ENCODE measurements around the gene GDF2.

GDF2 gene

DNA sequence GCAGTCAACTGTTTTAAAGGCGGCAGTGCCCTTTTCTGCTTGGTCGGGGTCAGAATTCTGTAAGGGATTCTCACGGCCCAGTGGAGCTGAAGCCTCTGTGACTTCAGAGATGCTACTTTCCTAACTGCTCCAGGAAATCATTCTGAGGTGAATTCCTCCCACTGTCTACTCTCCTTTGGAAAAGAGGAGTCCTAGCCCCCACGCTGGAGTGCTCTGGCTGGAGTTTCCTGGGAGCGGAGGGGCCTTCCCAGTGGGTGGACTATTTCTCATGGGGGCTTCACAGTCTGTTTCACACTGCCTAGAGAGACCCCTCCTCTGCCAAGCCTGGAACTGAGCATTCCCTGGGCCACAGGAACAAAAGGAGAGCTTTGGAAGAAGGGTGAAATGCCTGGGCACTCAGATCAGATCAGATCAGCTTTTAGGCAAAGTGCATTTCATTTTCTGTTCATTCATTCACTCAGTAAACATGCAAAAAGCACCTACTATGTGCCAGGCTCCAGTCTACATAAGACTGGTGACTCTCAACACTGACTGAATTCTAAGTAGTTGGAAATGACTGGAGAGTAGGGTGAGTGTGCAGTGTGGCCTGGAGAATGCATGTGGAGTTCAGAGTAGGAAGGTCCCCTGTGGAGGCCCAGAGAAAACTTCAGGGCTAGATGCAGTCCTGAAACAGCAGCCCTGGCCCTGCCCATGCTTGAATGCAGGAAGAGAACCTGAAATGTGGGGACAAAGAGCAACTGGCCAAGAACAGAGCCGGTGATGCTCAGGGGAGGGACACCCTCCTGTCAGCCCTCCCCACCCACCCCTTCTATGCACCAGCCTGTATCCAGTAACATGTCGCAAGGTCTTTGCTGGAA, 49.6 kb downstream of the GDF2 start:
- peak; percentile 40 for DNase-seq

GRCh38 chr10:47372726-47373125, 50.5 kb downstream of the GDF2 start:
- peak; percentile 19 for DNase-seq

DNA sequence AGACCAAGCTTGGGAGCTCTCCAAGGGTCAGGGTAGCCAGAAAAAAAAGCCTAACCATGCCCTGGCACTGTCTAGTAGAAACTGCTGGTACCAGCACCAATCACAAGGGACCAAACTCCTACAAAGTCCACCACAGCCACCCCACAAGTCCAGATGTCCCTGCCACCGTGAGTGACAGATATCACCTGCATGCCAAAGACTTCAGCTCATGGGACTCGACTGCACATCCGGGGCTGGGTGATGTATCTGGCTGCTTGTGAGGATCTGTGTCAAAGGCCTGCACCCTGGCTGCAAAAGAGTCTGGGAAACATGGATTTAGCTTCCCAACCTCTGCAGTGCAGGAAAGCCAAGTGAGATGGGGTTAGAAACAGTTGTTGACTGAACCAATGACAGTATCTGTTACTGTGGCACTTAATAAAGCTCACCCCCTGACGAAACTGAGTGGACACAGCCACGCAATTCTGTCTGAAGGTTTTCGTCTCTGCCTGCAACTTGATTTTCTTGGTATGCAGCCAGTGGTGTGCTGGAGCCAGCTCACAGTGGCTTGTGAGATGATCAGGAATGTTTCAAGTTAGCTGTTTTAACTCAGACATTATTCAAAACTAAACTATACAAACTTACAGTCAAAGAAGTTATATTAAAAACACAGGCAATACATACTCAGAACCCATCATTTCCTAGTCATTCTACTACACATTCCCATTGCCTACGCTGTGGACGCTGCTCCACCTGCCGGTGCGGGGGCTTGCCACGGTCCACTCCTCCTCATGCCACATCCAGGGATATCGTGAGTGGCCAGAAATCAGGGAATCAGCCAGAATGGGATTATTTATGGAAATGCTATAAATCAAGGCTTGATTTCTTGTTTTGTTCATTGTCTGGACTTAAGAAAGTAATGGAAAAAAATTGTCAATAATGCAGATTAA, 52.6 kb downstream of the GDF2 start:
- peak; percentile 34 for DNase-seq

GRCh38 chr10:47376522-47377220, 54.4 kb downstream of the GDF2 start:
- DNase-seq: peak; percentile 47

Measured in islet precursor cell (in vitro differentiated cells).